Fibroblast of lung (primary cell): ENCODE data around the gene IZUMO1R.

Experiments
- CTCF ChIP-seq, 2 donors: IDR thresholded peaks in 1 of 2; conservative IDR thresholded peaks in 1 of 2; 1 replicate in 1 of 2; 2 replicates in 1 of 2; pipeline ENCODE4 v1.5.1; 2011 to 2012; ENCODE audit warnings: low read length in 2 of 2, control low read depth in 1 of 2, inconsistent platforms in 1 of 2, low read depth in 1 of 2, mild to moderate bottlenecking in 1 of 2
- EZH2 ChIP-seq: IDR thresholded peaks from 2 replicates; pipeline ENCODE4 v1.5.1; 2012; ENCODE audit warnings: low read length, control low read depth, mild to moderate bottlenecking; ENCODE audit errors: missing control alignments

- TF ChIP-seq CTCF (conservative IDR thresholded peaks at IDR 0.05 in 1 of 2, IDR thresholded peaks at IDR 0.05 in 1 of 2; ENCODE audit: low read depth in 1 of 2, low read length in 2 of 2): no peak
- no peak for TF ChIP-seq EZH2
Measured at GRCh38 chr11:94309757-94310156, 5.4 kb downstream of the IZUMO1R start.
